Activated CD8-positive, alpha-beta T cell treated with anti-CD3 and anti-CD28 coated beads, Interleukin-2, amount 10 ng/mL, durations not matched to agents 7 days and 5 days (primary cell): ENCODE data around the gene RAD51B. TPM values are rescaled to one million over a fixed set of nuclear protein-coding genes. Genes with fewer than 3 reads are reported as not detected.
"Not testable (repeated sequence)": the region's sequence is repeated elsewhere in the genome, so short reads cannot be mapped to it uniquely, and the experiment has no call there.

Experiments
- ATAC-seq: fragments of 150-1000 bp; cut with Tn5 transposase; one replicate; pipeline ENCODE4 v1.10.0; 2021; ENCODE audit warnings: moderate library complexity
- CTCF ChIA-PET: fragments of 350-600 bp; sonication (Branson Sonifier 250); formaldehyde crosslinking; loops from one replicate; lab custom pipeline; 2021; ENCODE audit warnings: antibody characterized with exemption; lab: Charles Lee
- POLR2A ChIA-PET: fragments of 350-600 bp; sonication (Branson Sonifier 250); formaldehyde crosslinking; loops from one replicate; lab custom pipeline; 2021; ENCODE audit warnings: antibody characterized with exemption; lab: Charles Lee
- DNase-seq: peaks from one replicate; pipeline ENCODE4 v3.0.0-alpha.2; 2020
- H3K27ac Mint-ChIP-seq: one replicate; pipeline ENCODE4 v1.8.0; 2021; ENCODE audit warnings: mild to moderate bottlenecking, mixed read lengths
- H3K27me3 Mint-ChIP-seq: one replicate; pipeline ENCODE4 v1.8.0; 2021; ENCODE audit warnings: low read depth, mixed read lengths
- H3K36me3 Mint-ChIP-seq: one replicate; pipeline ENCODE4 v1.8.0; 2021; ENCODE audit warnings: low read depth, mixed read lengths
- H3K4me1 Mint-ChIP-seq: one replicate; pipeline ENCODE4 v1.8.0; 2021; ENCODE audit warnings: low read depth, mixed read lengths
- H3K4me3 Mint-ChIP-seq: one replicate; pipeline ENCODE4 v1.8.0; 2021; ENCODE audit warnings: mild to moderate bottlenecking, mixed read lengths
- H3K9me3 Mint-ChIP-seq: one replicate; pipeline ENCODE4 v1.8.0; 2022; ENCODE audit warnings: mixed read lengths; ENCODE audit not compliant: insufficient read depth
- total RNA-seq, 2 experiments: library from RNA; stranded (reverse); gene quantifications; one replicate each; pipeline ENCODE4 v1.2.3, GENCODE V29; 2021

RAD51B gene
- total RNA-seq, 2 experiments from 2014 or later: 34.1 to 38.8 TPM

DNA sequence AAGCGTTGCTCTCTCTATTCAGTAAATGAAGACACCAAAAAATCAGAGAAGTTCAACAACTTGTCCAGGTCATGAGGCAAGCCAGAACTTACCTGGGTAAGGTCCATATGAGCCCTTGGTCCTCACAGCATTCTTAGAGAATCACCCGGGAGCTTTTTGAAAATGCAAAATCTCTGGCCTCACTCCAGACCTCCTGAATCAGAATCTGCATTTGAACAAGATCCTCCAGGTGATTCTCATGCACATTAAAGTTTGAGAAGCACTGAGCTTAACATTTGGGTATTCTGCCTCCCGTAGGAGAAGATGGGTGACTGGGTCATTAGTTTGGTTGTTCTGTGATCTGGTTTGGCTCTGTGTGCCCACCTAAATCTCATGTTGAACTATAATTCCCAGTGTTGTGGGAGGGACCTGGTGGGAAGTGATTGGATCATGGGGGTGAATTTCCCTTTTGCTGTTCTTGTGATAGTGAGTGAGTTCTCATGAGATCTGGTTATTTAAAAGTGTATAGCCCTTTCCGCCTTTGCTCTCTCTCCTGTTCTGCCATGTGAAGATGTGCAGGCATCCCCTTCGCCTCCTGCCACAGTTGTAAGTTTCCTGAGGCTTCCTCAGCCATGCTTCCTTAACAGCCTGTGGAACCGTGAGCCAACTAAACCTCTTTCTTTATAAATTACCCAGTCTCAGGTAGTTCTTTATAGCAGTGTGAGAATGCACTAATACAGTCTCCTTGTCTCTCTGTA is 221.2 kb downstream of the RAD51B start:
- Mint-ChIP-seq H3K4me3 (no peak overlapping the region), H3K9me3 (no peaks in the 10 kb centered on the region), H3K4me1 (peaks cover 1% of the 10 kb centered on the region), H3K36me3 (no peaks in the 10 kb centered on the region), H3K27ac (no peak overlapping the region), H3K27me3 (no peaks in the 10 kb centered on the region)
- ATAC-seq (no peak), DNase-seq (no peak)
- ChIA-PET CTCF (interaction anchor here (1.7 kb wide), 1 partner anchor 12 kb away, joined by 4 read pairs; no protein-coding TSS in a partner anchor), POLR2A (no interaction called here)

DNA sequence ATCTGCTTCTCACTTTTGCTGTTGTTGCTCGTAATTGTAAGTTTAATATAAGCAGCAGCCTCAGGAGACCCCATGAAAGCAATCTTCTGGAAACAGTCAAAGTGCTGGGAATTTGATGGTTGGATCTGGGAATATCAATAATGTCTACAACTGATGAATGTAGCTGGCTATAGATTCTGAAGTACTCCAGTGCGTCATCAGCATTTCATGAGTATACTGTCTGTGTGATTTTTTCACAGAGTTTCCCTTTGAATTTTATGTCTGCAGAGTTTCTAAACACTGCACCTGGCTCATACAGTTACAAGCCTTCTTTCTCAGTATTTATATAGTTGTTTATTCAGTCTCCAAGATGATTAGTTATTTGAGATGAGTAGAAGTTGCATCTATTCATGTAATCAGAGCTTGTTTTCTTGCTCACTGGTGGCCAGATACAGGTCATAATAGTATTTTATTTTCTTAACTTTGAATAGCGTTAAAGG is 222.3 kb downstream of the RAD51B start:
- ATAC-seq (no peak), DNase-seq (no peak)
- no peaks in the 10 kb centered on the region for H3K9me3 Mint-ChIP-seq
- H3K27ac Mint-ChIP-seq: no peak overlapping the region
- CTCF ChIA-PET: no interaction called here
- H3K36me3 Mint-ChIP-seq: no peaks in the 10 kb centered on the region
- H3K4me3 Mint-ChIP-seq: no peak overlapping the region
- H3K27me3 Mint-ChIP-seq: no peaks in the 10 kb centered on the region
- peaks cover 1% of the 10 kb centered on the region for H3K4me1 Mint-ChIP-seq
- POLR2A ChIA-PET: no interaction called here

DNA sequence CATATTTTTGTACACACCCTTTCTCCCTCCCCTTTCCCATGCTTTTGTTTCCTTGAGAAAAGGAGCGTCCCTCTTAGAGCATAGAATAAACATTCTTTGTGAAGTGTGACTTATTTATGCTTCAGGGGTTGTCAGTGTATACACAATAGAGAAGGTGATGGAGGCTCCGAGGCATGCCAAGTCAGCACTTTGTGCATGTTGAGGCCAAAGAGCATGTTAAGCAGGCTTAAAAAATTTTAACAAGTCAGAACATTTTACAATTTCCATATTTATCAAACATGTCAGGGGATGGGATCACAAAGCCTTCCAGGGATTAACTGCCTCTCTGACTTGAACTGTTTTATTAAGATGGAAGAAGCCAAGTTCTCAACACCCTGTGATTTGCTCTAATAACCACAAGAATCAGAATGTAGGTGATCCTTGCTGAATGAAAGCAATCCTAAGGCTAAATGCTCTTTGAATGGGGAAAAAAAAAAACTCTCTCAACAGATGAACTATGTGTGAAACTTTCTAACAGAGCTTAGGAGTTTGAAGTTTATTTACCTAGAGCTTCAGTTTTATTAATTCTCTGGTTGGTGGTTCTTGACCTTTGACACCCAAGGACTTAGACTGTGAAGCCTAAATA is 223.1 kb downstream of the RAD51B start:
- no peak for ATAC-seq
- no peak overlapping the region for H3K27ac Mint-ChIP-seq
- H3K27me3 Mint-ChIP-seq: no peaks in the 10 kb centered on the region
- ChIA-PET CTCF (no interaction called here), POLR2A (no interaction called here)
- H3K36me3 Mint-ChIP-seq: no peaks in the 10 kb centered on the region
- H3K4me1 Mint-ChIP-seq: peaks cover 1% of the 10 kb centered on the region
- no peaks in the 10 kb centered on the region for H3K9me3 Mint-ChIP-seq
- no peak for DNase-seq
- no peak overlapping the region for H3K4me3 Mint-ChIP-seq

DNA sequence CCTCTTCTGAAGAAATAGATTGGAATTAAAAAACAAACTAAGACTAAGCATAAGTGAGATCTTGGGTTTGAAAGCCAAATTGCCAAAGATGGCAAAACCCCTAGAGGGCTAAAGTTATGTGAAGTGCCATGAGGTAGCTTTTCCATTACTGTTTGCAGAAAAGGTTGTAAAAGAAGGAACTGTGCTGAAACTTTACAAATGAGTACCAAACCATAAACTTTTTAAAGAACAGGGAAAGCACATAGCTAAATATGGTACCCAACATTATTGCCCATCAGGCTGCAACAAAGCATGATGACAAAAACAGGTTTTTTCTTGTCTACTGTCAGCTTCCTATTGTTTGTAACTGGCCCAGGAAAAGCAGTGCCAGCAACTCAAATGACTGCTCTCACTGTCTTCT is 224.2 kb downstream of the RAD51B start:
- Mint-ChIP-seq H3K4me1 (peaks cover 1% of the 10 kb centered on the region), H3K4me3 (no peak overlapping the region), H3K36me3 (no peaks in the 10 kb centered on the region), H3K9me3 (no peaks in the 10 kb centered on the region), H3K27ac (no peak overlapping the region), H3K27me3 (no peaks in the 10 kb centered on the region)
- POLR2A ChIA-PET: no interaction called here
- no peak for DNase-seq
- ATAC-seq: no peak
- CTCF ChIA-PET: no interaction called here

DNA sequence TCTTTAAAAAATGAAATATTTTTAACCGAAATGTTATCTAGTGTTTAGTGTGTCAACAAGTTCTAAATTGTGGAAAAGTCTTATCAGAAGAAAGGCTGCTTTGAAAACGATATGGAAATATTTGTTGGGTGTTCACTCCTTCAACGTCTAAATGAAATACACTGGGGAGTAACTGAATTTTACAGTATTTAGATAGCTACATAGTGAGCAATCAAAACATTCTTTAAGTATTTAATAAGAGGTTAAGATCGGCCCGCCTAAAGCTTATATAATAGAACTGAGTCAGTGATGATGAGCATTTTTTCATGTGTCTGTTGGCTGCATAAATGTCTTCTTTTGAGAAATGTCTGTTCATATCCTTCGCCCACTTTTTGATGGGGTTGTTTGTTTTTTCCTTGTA is 228.3 kb downstream of the RAD51B start:
- H3K27me3 Mint-ChIP-seq: no peaks in the 10 kb centered on the region
- no peaks in the 10 kb centered on the region for H3K4me1 Mint-ChIP-seq
- H3K27ac Mint-ChIP-seq: no peak overlapping the region
- DNase-seq (no peak), ATAC-seq (no peak)
- POLR2A ChIA-PET: no interaction called here
- CTCF ChIA-PET: no interaction called here
- H3K4me3 Mint-ChIP-seq: no peak overlapping the region
- peaks cover 2% of the 10 kb centered on the region for H3K36me3 Mint-ChIP-seq
- H3K9me3 Mint-ChIP-seq: no peaks in the 10 kb centered on the region

DNA sequence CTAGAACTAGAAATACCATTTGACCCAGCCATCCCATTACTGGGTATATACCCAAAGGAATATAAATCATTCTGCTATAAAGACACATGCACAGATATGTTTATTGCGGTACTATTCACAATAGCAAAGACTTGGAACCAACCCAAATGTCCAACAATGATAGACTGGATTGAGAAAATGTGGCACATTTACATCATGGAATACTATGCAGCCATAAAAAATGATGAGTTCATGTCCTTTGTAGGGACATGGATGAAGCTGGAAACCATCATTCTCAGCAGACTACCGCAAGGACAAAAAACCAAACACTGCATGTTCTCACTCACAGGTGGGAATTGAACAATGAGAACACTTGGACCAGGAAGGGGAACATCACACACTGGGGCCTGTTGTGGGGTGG is 229.2 kb downstream of the RAD51B start:
- H3K27me3 Mint-ChIP-seq, H3K4me3 Mint-ChIP-seq, H3K36me3 Mint-ChIP-seq, DNase-seq, POLR2A ChIA-PET, H3K27ac Mint-ChIP-seq, H3K4me1 Mint-ChIP-seq, H3K9me3 Mint-ChIP-seq, CTCF ChIA-PET, ATAC-seq: not testable (repeated sequence)

DNA sequence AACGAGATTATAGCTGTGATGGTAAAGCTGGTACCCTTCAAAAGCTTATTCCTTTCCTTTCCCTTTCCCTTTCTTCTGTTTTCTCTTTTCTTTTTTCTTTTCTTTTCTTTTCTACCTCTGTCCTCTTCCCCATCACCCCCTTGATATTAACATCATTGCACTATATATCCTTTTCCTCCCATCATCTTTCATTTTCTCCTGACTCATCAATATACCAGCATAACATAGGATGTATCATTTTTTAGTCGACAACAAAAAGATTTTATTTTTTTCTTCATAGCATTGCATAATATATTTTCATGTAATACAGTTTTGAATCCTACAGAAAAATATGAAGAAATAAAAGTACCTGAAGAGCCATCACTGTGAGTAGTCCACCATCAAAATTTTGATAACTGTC is 230.6 kb downstream of the RAD51B start:
- no peak for DNase-seq
- H3K4me3 Mint-ChIP-seq: no peak overlapping the region
- H3K27ac Mint-ChIP-seq: no peak overlapping the region
- peaks cover 2% of the 10 kb centered on the region for H3K36me3 Mint-ChIP-seq
- H3K27me3 Mint-ChIP-seq: no peaks in the 10 kb centered on the region
- CTCF ChIA-PET: no interaction called here
- no peaks in the 10 kb centered on the region for H3K9me3 Mint-ChIP-seq
- POLR2A ChIA-PET: no interaction called here
- no peak for ATAC-seq
- H3K4me1 Mint-ChIP-seq: no peaks in the 10 kb centered on the region

DNA sequence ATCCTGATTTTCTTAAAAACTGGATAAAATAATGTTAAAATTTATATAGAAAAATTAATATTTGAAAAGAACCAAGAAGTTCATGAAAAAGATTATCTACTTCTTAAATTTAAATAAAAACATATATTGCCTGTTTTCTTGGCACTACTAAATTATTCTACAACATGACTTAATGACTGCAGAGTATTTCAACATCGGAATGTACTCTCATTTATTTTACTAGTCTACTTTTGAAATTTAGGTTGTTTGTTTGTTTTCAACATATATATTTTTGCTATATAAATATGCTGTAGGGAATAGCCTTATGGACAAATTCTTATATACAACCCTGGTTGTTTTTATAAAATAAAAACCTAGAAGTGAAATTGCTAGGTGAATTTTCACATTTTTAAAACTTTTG is 231.6 kb downstream of the RAD51B start:
- H3K4me1 Mint-ChIP-seq: no peaks in the 10 kb centered on the region
- DNase-seq: no peak
- no peak overlapping the region for H3K27ac Mint-ChIP-seq
- no peak overlapping the region for H3K4me3 Mint-ChIP-seq
- peaks cover 2% of the 10 kb centered on the region for H3K36me3 Mint-ChIP-seq
- no peaks in the 10 kb centered on the region for H3K27me3 Mint-ChIP-seq
- no peak for ATAC-seq
- ChIA-PET POLR2A (no interaction called here), CTCF (interaction anchor here (1.3 kb wide), 1 partner anchor 14 kb away, joined by 3 read pairs; no protein-coding TSS in a partner anchor)
- H3K9me3 Mint-ChIP-seq: no peaks in the 10 kb centered on the region

DNA sequence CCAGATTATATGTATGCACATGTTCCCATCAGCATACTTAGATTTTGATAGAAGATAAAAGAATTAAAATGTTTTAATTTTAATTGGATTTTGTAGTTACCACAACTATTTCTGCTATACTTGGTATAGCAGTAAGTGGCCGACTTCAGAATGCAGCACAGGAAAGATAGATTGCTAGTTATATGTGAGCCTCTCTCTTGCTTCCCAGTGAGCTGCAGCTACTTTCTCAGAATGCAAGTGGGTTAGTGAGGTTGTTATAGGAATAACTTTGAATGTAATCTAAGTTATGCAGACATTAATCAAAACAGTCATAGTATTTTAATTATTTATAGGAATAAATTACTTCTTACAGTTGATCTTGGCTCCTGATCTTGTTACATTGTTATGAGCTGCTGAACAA is 240.6 kb downstream of the RAD51B start:
- Mint-ChIP-seq H3K27ac (no peak overlapping the region), H3K27me3 (no peaks in the 10 kb centered on the region), H3K4me3 (no peak overlapping the region), H3K4me1 (no peaks in the 10 kb centered on the region), H3K36me3 (peaks cover 2% of the 10 kb centered on the region), H3K9me3 (peaks cover 11% of the 10 kb centered on the region)
- ChIA-PET POLR2A (no interaction called here), CTCF (no interaction called here)
- DNase-seq: no peak
- no peak for ATAC-seq

DNA sequence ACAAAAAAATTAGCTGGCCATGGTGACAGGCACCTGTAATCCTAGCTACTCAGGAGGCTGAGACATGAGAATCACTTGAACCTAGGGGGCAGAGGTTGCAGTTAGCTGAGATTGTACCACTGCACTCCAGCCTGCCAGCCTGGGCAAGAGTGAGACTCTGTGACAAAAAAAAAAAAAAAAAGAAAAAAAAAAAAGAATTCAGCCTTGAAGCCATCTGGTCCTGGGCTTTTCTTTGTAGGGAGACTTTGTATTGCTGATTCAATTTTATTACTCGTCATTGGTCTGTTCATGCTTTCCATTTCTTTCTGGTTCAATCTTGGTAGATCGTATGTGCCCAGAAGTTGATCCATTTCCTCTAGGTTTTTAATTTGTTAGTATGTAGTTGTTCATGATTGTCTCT is 243.1 kb downstream of the RAD51B start:
- H3K36me3 Mint-ChIP-seq: peaks cover 2% of the 10 kb centered on the region
- ChIA-PET POLR2A (no interaction called here), CTCF (no interaction called here)
- no peaks in the 10 kb centered on the region for H3K4me1 Mint-ChIP-seq
- no peak for DNase-seq
- peaks cover 11% of the 10 kb centered on the region for H3K9me3 Mint-ChIP-seq
- no peaks in the 10 kb centered on the region for H3K27me3 Mint-ChIP-seq
- ATAC-seq: no peak
- no peak overlapping the region for H3K27ac Mint-ChIP-seq
- no peak overlapping the region for H3K4me3 Mint-ChIP-seq

DNA sequence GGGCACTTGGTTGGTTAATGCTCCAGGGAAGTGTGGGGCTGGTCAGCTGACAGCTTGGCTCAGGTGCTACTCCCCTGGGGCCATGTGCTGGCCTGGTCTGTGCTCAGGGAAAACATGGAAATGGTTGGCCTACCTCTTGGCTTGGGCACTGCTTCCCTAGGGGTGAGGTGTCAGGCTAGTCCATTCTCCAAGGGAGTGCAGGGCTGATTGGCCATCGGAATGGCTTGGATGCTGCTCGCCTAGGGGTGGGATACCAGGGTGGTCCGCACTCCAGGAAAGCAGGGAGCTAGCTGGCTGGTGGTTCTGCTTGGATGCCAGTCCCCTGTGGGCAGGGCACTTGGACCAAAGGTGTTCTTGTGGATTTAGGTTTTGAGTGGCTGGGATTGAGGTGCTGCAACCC is 245.7 kb downstream of the RAD51B start:
- no peak overlapping the region for H3K27ac Mint-ChIP-seq
- H3K27me3 Mint-ChIP-seq: no peaks in the 10 kb centered on the region
- H3K4me3 Mint-ChIP-seq: no peak overlapping the region
- POLR2A ChIA-PET: no interaction called here
- H3K4me1 Mint-ChIP-seq: no peaks in the 10 kb centered on the region
- no peak for DNase-seq
- ATAC-seq: no peak
- peaks cover 2% of the 10 kb centered on the region for H3K36me3 Mint-ChIP-seq
- H3K9me3 Mint-ChIP-seq: peaks cover 11% of the 10 kb centered on the region
- CTCF ChIA-PET: interaction anchor here (1.3 kb wide), 1 partner anchor 14 kb away, joined by 3 read pairs; no protein-coding TSS in a partner anchor

DNA sequence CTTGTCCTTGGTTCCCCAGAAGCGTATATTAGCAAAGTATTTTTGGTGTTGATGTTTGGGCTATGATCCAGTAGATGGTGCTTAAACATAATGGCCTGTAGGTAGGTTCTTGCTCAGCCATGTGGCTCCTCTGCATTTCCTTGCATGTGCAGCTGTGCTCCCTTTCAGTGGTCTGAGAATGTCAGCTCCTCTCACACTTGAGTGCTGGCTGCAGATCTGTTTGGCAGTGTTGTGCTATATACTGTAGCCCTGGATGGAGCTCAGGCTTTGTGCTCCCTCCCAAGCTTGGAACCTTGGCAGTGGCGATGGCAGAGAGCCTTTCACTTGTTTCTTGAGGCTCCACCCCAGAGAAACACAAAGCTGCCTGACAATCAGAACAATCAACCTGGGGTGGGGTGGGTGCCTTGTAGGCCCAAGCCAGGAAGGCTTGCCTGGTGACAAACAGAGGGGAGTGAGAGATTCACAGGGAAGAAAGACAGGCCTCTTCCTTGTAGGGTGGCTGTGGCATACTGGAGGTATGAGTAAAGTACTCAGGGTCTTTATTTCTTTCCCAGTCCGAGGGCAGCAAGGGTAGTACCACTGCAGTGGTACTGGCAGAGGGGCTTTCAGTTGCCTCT is 255.3 kb downstream of the RAD51B start:
- Mint-ChIP-seq H3K27ac (no peak overlapping the region), H3K4me1 (no peaks in the 10 kb centered on the region), H3K36me3 (peaks cover 15% of the 10 kb centered on the region), H3K9me3 (peaks cover 19% of the 10 kb centered on the region), H3K27me3 (no peaks in the 10 kb centered on the region), H3K4me3 (no peak overlapping the region)
- DNase-seq: no peak
- no peak for ATAC-seq
- CTCF ChIA-PET: no interaction called here
- POLR2A ChIA-PET: no interaction called here
